ENCODE data around the gene CHD6. TPM values are rescaled to one million over a fixed set of nuclear protein-coding genes. Genes with fewer than 3 reads are reported as not detected.

CHD6 gene
- total and polyA plus RNA-seq, 2 experiments from 2014 or later: 41.0 to 158 TPM

DNA sequence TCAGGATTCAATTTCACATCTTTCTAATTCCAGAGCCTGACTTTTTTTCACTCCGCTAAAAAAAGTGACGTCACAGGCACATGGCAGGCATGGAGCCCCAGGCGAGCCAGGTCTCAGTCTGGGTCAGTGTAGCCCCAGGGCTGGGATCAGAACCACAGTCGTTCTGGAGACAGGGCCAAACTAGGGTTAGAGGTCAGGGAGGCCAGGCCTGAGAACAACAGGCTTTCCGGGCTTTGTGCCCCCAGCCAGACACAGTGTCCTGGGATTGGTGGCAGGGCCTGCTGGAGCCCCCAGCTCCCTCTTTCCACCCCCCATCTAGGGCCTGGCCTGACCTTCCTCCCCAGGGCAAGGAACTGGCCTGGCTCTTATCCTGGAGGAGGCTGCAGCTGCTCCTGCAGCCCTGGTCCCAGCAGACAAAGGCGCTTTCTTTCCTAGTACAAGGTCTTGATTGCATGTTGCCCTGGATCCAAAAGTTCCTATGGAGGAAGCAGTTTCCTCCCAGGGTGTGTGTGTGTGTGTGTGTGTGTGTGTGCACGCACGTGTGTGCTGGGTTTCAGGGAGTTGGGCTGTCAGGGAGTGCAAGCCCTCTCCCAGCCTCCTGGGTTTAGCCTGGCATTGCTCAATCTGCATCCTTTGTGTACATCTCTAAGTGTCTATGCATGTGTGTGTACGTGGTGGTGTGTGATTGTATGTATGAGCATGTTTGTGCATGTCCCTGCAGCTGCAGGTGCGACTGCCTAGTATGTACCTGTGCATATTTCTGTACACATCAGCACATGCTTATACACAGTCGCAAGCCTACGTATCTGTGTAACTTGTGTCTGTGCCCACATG is 225.1 kb downstream of the CHD6 start:
- no peaks in the 10 kb centered on the region for H3K27me3 ChIP-seq (ENCODE audit: insufficient read depth)
- H3K9me3 Mint-ChIP-seq: no peaks in the 10 kb centered on the region
- no peak for ATAC-seq
- H3K36me3 ChIP-seq (ENCODE audit: insufficient read depth): no peaks in the 10 kb centered on the region
- H3K4me1 ChIP-seq (ENCODE audit: insufficient read depth): peaks cover 11% of the 10 kb centered on the region
- H3K79me2 ChIP-seq (replicated peaks; ENCODE audit: insufficient read depth): no peaks in the 10 kb centered on the region
- no peaks in the 10 kb centered on the region for H3K36me3 Mint-ChIP-seq (ENCODE audit: low read depth)
- peaks cover 6% of the 10 kb centered on the region for H3K27me3 Mint-ChIP-seq (ENCODE audit: insufficient read depth, low read depth, poor library complexity)
- no peaks in the 10 kb centered on the region for H4K20me1 ChIP-seq (replicated peaks; ENCODE audit: insufficient read depth)
- H3K27ac ChIP-seq (ENCODE audit: low read depth): no peak overlapping the region
- no peak for DNase-seq (ENCODE audit: low spot score)
- no peak overlapping the region for H3K4me3 ChIP-seq
- TF ChIP-seq EZH2 (IDR thresholded peaks at IDR 0.05; ENCODE audit: low read depth, unreplicated experiment): no peak
- TF ChIP-seq, protein P1, sequence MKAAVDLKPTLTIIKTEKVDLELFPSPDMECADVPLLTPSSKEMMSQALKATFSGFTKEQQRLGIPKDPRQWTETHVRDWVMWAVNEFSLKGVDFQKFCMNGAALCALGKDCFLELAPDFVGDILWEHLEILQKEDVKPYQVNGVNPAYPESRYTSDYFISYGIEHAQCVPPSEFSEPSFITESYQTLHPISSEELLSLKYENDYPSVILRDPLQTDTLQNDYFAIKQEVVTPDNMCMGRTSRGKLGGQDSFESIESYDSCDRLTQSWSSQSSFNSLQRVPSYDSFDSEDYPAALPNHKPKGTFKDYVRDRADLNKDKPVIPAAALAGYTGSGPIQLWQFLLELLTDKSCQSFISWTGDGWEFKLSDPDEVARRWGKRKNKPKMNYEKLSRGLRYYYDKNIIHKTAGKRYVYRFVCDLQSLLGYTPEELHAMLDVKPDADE (IDR thresholded peaks at IDR 0.05): no peak
- TF ChIP-seq JUNB (IDR thresholded peaks at IDR 0.05; ENCODE audit: unreplicated experiment): no peak
- TF ChIP-seq ZNF331 (CRISPR knock-in tag; IDR thresholded peaks at IDR 0.05; ENCODE audit: low read depth): no peak
- TF ChIP-seq, protein P2, sequence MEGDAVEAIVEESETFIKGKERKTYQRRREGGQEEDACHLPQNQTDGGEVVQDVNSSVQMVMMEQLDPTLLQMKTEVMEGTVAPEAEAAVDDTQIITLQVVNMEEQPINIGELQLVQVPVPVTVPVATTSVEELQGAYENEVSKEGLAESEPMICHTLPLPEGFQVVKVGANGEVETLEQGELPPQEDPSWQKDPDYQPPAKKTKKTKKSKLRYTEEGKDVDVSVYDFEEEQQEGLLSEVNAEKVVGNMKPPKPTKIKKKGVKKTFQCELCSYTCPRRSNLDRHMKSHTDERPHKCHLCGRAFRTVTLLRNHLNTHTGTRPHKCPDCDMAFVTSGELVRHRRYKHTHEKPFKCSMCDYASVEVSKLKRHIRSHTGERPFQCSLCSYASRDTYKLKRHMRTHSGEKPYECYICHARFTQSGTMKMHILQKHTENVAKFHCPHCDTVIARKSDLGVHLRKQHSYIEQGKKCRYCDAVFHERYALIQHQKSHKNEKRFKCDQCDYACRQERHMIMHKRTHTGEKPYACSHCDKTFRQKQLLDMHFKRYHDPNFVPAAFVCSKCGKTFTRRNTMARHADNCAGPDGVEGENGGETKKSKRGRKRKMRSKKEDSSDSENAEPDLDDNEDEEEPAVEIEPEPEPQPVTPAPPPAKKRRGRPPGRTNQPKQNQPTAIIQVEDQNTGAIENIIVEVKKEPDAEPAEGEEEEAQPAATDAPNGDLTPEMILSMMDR (conservative IDR thresholded peaks at IDR 0.05; ENCODE audit: low read depth in 2 of 2): no peak
- no peak for TF ChIP-seq EZH2phosphoT487 (IDR thresholded peaks at IDR 0.05; ENCODE audit: unreplicated experiment)
- TF ChIP-seq ZNF114 (CRISPR knock-in tag; IDR thresholded peaks at IDR 0.05): no peak
- TF ChIP-seq, protein P3, sequence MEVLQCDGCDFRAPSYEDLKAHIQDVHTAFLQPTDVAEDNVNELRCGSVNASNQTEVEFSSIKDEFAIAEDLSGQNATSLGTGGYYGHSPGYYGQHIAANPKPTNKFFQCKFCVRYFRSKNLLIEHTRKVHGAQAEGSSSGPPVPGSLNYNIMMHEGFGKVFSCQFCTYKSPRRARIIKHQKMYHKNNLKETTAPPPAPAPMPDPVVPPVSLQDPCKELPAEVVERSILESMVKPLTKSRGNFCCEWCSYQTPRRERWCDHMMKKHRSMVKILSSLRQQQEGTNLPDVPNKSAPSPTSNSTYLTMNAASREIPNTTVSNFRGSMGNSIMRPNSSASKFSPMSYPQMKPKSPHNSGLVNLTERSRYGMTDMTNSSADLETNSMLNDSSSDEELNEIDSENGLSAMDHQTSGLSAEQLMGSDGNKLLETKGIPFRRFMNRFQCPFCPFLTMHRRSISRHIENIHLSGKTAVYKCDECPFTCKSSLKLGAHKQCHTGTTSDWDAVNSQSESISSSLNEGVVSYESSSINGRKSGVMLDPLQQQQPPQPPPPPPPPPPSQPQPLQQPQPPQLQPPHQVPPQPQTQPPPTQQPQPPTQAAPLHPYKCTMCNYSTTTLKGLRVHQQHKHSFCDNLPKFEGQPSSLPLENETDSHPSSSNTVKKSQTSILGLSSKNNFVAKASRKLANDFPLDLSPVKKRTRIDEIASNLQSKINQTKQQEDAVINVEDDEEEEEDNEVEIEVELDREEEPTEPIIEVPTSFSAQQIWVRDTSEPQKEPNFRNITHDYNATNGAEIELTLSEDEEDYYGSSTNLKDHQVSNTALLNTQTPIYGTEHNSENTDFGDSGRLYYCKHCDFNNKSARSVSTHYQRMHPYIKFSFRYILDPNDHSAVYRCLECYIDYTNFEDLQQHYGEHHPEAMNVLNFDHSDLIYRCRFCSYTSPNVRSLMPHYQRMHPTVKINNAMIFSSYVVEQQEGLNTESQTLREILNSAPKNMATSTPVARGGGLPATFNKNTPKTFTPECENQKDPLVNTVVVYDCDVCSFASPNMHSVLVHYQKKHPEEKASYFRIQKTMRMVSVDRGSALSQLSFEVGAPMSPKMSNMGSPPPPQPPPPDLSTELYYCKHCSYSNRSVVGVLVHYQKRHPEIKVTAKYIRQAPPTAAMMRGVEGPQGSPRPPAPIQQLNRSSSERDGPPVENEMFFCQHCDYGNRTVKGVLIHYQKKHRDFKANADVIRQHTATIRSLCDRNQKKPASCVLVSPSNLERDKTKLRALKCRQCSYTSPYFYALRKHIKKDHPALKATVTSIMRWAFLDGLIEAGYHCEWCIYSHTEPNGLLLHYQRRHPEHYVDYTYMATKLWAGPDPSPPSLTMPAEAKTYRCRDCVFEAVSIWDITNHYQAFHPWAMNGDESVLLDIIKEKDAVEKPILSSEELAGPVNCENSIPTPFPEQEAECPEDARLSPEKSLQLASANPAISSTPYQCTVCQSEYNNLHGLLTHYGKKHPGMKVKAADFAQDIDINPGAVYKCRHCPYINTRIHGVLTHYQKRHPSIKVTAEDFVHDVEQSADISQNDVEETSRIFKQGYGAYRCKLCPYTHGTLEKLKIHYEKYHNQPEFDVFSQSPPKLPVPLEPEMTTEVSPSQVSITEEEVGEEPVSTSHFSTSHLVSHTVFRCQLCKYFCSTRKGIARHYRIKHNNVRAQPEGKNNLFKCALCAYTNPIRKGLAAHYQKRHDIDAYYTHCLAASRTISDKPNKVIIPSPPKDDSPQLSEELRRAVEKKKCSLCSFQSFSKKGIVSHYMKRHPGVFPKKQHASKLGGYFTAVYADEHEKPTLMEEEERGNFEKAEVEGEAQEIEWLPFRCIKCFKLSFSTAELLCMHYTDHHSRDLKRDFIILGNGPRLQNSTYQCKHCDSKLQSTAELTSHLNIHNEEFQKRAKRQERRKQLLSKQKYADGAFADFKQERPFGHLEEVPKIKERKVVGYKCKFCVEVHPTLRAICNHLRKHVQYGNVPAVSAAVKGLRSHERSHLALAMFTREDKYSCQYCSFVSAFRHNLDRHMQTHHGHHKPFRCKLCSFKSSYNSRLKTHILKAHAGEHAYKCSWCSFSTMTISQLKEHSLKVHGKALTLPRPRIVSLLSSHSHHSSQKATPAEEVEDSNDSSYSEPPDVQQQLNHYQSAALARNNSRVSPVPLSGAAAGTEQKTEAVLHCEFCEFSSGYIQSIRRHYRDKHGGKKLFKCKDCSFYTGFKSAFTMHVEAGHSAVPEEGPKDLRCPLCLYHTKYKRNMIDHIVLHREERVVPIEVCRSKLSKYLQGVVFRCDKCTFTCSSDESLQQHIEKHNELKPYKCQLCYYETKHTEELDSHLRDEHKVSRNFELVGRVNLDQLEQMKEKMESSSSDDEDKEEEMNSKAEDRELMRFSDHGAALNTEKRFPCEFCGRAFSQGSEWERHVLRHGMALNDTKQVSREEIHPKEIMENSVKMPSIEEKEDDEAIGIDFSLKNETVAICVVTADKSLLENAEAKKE (CRISPR knock-in tag; IDR thresholded peaks at IDR 0.05): no peak
- TF ChIP-seq POLR2AphosphoS5 (IDR thresholded peaks at IDR 0.05; ENCODE audit: low read depth): no peak
- no peak for TF ChIP-seq CREB1 (CRISPR knock-in tag; IDR thresholded peaks at IDR 0.05; ENCODE audit: low read depth)
- TF ChIP-seq NANOG (IDR thresholded peaks at IDR 0.05; ENCODE audit: borderline replicate concordance): no peak
- TF ChIP-seq, protein P4, sequence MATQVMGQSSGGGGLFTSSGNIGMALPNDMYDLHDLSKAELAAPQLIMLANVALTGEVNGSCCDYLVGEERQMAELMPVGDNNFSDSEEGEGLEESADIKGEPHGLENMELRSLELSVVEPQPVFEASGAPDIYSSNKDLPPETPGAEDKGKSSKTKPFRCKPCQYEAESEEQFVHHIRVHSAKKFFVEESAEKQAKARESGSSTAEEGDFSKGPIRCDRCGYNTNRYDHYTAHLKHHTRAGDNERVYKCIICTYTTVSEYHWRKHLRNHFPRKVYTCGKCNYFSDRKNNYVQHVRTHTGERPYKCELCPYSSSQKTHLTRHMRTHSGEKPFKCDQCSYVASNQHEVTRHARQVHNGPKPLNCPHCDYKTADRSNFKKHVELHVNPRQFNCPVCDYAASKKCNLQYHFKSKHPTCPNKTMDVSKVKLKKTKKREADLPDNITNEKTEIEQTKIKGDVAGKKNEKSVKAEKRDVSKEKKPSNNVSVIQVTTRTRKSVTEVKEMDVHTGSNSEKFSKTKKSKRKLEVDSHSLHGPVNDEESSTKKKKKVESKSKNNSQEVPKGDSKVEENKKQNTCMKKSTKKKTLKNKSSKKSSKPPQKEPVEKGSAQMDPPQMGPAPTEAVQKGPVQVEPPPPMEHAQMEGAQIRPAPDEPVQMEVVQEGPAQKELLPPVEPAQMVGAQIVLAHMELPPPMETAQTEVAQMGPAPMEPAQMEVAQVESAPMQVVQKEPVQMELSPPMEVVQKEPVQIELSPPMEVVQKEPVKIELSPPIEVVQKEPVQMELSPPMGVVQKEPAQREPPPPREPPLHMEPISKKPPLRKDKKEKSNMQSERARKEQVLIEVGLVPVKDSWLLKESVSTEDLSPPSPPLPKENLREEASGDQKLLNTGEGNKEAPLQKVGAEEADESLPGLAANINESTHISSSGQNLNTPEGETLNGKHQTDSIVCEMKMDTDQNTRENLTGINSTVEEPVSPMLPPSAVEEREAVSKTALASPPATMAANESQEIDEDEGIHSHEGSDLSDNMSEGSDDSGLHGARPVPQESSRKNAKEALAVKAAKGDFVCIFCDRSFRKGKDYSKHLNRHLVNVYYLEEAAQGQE (IDR thresholded peaks at IDR 0.05; ENCODE audit: unreplicated experiment): no peak
- no peaks in the 10 kb centered on the region for H3F3A ChIP-seq (replicated peaks; ENCODE audit: low read depth)
- H2AFZ ChIP-seq: no peak overlapping the region; the same call in 1 of the 2 replicates
- no peak overlapping the region for H3K4me3 Mint-ChIP-seq
- peaks cover 18% of the 10 kb centered on the region for H3K4me1 Mint-ChIP-seq
- no peak overlapping the region for H3K4me2 ChIP-seq
- no peak overlapping the region for H3K27ac Mint-ChIP-seq
- no peaks in the 10 kb centered on the region for H3K9me2 ChIP-seq (ENCODE audit: insufficient read depth)
